HEK293 (cell line): ENCODE data around the gene SETD5.

ENCODE experiments used
- CTCF ChIA-PET: fragments of 350-600 bp; formaldehyde crosslinking; extraction: SDS; loops from one replicate; lab custom pipeline; 2021; ENCODE audit warnings: antibody characterized with exemption; lab: Yijun Ruan, JAX
- POLR2A ChIA-PET: fragments of 300-600 bp; formaldehyde crosslinking; extraction: SDS; loops from one replicate; lab custom pipeline; 2020; ENCODE audit warnings: antibody characterized with exemption, inconsistent platforms; lab: Yijun Ruan, JAX
- H3K27ac ChIP-seq: fragments of 200-500 bp; sonication (Bioruptor generic); 2 replicates; pipeline ENCODE4 v1.5.1; 2014; ENCODE audit warnings: low read depth, low read length, control low read depth, inconsistent platforms; ENCODE audit errors: extremely low read depth
- H3K36me3 ChIP-seq, 2 experiments: fragments of 200-500 bp in 1 of 2; sonication (Bioruptor generic) in 1 of 2; 1 replicate in 1 of 2; 2 replicates in 1 of 2; pipeline ENCODE4 v1.5.1; 2014 to 2017; ENCODE audit warnings: inconsistent platforms in 2 of 2, low read length in 2 of 2; ENCODE audit not compliant: control insufficient read depth in 2 of 2, insufficient read depth in 1 of 2
- H3K4me1 ChIP-seq: fragments of 200-500 bp; sonication (Bioruptor generic); 2 replicates; pipeline ENCODE4 v1.5.1; 2014; ENCODE audit warnings: mild to moderate bottlenecking, low read length, inconsistent platforms; ENCODE audit not compliant: control insufficient read depth, insufficient read depth
- H3K4me3 ChIP-seq: 2 replicates; pipeline ENCODE4 v1.5.1; 2011; ENCODE audit warnings: low read depth, mild to moderate bottlenecking, control low read depth, low read length, moderate library complexity
- H3K9me3 ChIP-seq: fragments of 200-500 bp; sonication (Bioruptor generic); 2 replicates; pipeline ENCODE4 v1.5.1; 2014; ENCODE audit warnings: low read depth, low read length, inconsistent platforms; ENCODE audit not compliant: control insufficient read depth, insufficient read depth
- HOXC10 ChIP-seq: sonication (generic); formaldehyde crosslinking; IDR thresholded peaks from 2 replicates; pipeline ENCODE4 v1.8.1; 2023; ENCODE audit warnings: mild to moderate bottlenecking, missing genetic modification reagents
- IKZF3 ChIP-seq: fragments of 450-650 bp; IDR thresholded peaks from 2 replicates; pipeline ENCODE4 v1.5.0; 2018; ENCODE audit warnings: missing biosample characterization, mild to moderate bottlenecking, missing genetic modification characterization, moderate library complexity
- KLF1 ChIP-seq: fragments of 450-650 bp; formaldehyde crosslinking; IDR thresholded peaks from 2 replicates; pipeline ENCODE4 v1.5.1; 2016; ENCODE audit warnings: missing biosample characterization, missing genetic modification characterization
- KLF9 ChIP-seq: fragments of 450-650 bp; formaldehyde crosslinking; IDR thresholded peaks from 2 replicates; pipeline ENCODE4 v1.5.1; 2016; ENCODE audit warnings: missing biosample characterization, missing genetic modification characterization, low read depth
- PRDM1 ChIP-seq: fragments of 450-650 bp; formaldehyde crosslinking; IDR thresholded peaks from 2 replicates; pipeline ENCODE4; 2016; ENCODE audit warnings: missing biosample characterization, missing genetic modification characterization
- SP3 ChIP-seq: fragments of 450-650 bp; formaldehyde crosslinking; IDR thresholded peaks from 2 replicates; pipeline ENCODE4 v1.5.1; 2016; ENCODE audit warnings: missing biosample characterization, missing genetic modification characterization
- TCF7L2 ChIP-seq: IDR thresholded peaks from 2 replicates; pipeline ENCODE4 v1.6.1; 2011; ENCODE audit warnings: low read depth, mild to moderate bottlenecking, inconsistent platforms, low read length, moderate library complexity, borderline replicate concordance
- WT1 ChIP-seq: fragments of 450-650 bp; formaldehyde crosslinking; IDR thresholded peaks from 2 replicates; pipeline ENCODE4 v1.5.1; 2016; ENCODE audit warnings: missing biosample characterization, missing genetic modification characterization
- ZNF132 ChIP-seq: fragments of 450-650 bp; formaldehyde crosslinking; IDR thresholded peaks from 2 replicates; pipeline ENCODE4 v1.5.1; 2017; ENCODE audit warnings: missing biosample characterization, missing genetic modification characterization, borderline replicate concordance
- ZNF146 ChIP-seq: fragments of 450-650 bp; formaldehyde crosslinking; IDR thresholded peaks from 2 replicates; pipeline ENCODE4 v1.5.1; 2016; ENCODE audit warnings: missing biosample characterization, missing genetic modification characterization
- ZNF16 ChIP-seq: fragments of 450-650 bp; formaldehyde crosslinking; IDR thresholded peaks from 2 replicates; pipeline ENCODE4 v1.5.1; 2016; ENCODE audit warnings: low read depth, missing biosample characterization, missing genetic modification characterization
- ZNF202 ChIP-seq: fragments of 450-650 bp; formaldehyde crosslinking; IDR thresholded peaks from 2 replicates; pipeline ENCODE4 v1.5.1; 2016; ENCODE audit warnings: missing biosample characterization, missing genetic modification characterization, borderline replicate concordance
- ZNF239 ChIP-seq: fragments of 450-650 bp; formaldehyde crosslinking; IDR thresholded peaks from 2 replicates; pipeline ENCODE4 v1.5.1; 2016; ENCODE audit warnings: missing biosample characterization, missing genetic modification characterization
- ZNF354C ChIP-seq: fragments of 450-650 bp; formaldehyde crosslinking; IDR thresholded peaks from 2 replicates; pipeline ENCODE4 v1.5.1; 2016; ENCODE audit warnings: missing biosample characterization, missing genetic modification characterization, low read depth, borderline replicate concordance
- ZNF510 ChIP-seq: fragments of 450-650 bp; formaldehyde crosslinking; IDR thresholded peaks from 2 replicates; pipeline ENCODE4 v1.5.1; 2018; ENCODE audit warnings: mild to moderate bottlenecking, missing genetic modification characterization, missing biosample characterization; ENCODE audit not compliant: insufficient replicate concordance
- ZNF529 ChIP-seq: fragments of 450-650 bp; formaldehyde crosslinking; IDR thresholded peaks from 2 replicates; pipeline ENCODE4 v1.5.1; 2017; ENCODE audit warnings: missing genetic modification characterization, missing biosample characterization; ENCODE audit not compliant: insufficient replicate concordance
- ZNF530 ChIP-seq: fragments of 450-650 bp; formaldehyde crosslinking; IDR thresholded peaks from 2 replicates; pipeline ENCODE4 v1.5.1; 2016; ENCODE audit warnings: low read depth, missing biosample characterization, missing genetic modification characterization
- ZNF561 ChIP-seq: fragments of 450-650 bp; IDR thresholded peaks from 2 replicates; pipeline ENCODE4 v1.5.1; 2018; ENCODE audit warnings: missing biosample characterization, missing genetic modification characterization, borderline replicate concordance
- ZNF654 ChIP-seq: fragments of 450-650 bp; formaldehyde crosslinking; IDR thresholded peaks from 2 replicates; pipeline ENCODE4 v1.5.1; 2016; ENCODE audit warnings: low read depth, missing biosample characterization, missing genetic modification characterization
- ZNF707 ChIP-seq: fragments of 450-650 bp; formaldehyde crosslinking; IDR thresholded peaks from 2 replicates; pipeline ENCODE4 v1.5.1; 2016; ENCODE audit warnings: missing biosample characterization, missing genetic modification characterization
- ZNF830 ChIP-seq: fragments of 450-650 bp; IDR thresholded peaks from 2 replicates; pipeline ENCODE4 v1.5.0; 2018; ENCODE audit warnings: missing biosample characterization, missing genetic modification characterization, low read depth, mild to moderate bottlenecking, moderate library complexity
- ZSCAN30 ChIP-seq: fragments of 450-650 bp; IDR thresholded peaks from 2 replicates; pipeline ENCODE4 v1.5.1; 2018; ENCODE audit warnings: missing biosample characterization, mild to moderate bottlenecking, missing genetic modification characterization, moderate library complexity
- TF ChIP-seq, protein P1 (sequence below): fragments of 450-650 bp; formaldehyde crosslinking; IDR thresholded peaks from 2 replicates; pipeline ENCODE4 v1.5.1; 2016; ENCODE audit warnings: missing biosample characterization, missing genetic modification characterization
- TF ChIP-seq, protein P2 (sequence below): fragments of 450-650 bp; formaldehyde crosslinking; IDR thresholded peaks from 2 replicates; pipeline ENCODE4 v1.5.1; 2017; ENCODE audit warnings: missing biosample characterization, missing genetic modification characterization
- TF ChIP-seq, protein P3 (sequence below): fragments of 450-650 bp; formaldehyde crosslinking; IDR thresholded peaks from 2 replicates; pipeline ENCODE4 v1.5.1; 2016; ENCODE audit warnings: missing biosample characterization, missing genetic modification characterization

The SETD5 gene

DNA sequence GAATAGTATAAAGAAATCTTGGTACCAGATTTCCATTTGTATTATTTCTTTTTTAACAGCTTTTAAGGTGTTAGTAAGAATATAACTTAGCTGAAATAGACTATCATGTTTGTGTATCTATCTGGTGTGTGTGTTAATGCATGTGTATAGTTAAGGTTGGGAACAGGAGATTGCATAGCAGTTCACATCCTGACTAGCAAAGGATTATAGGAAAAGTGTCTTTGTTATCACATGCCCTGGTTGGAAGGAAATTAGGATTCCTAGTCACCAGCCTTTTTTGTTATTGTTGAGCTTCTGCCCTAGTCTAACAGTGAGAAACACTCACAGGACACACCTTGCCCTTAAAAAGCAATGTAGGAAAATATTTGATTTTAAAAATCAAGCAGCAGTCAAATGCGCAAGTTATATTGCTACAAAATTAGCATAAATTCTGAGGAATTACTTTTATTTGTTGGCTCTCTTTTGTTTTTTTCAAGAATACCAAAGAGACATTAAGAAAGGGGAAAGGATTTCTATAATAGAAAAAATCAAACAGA, 58.2 kb downstream of the SETD5 start:
- H3K4me1 ChIP-seq: no peaks in the 10 kb centered on the region
- H3K4me3 ChIP-seq: no peak overlapping the region
- H3K36me3 ChIP-seq: peaks cover 77 to 84% of the 10 kb centered on the region in 2 experiments
- CTCF ChIA-PET: interaction anchor here (1.1 to 1.5 kb wide), 2 partner anchors 30 to 153 kb away, joined by 3 to 4 read pairs; no protein-coding TSS in a partner anchor
- no peaks in the 10 kb centered on the region for H3K9me3 ChIP-seq
- H3K27ac ChIP-seq: no peak overlapping the region
- POLR2A ChIA-PET: no interaction called here
- TF ChIP-seq ZNF530 (tag by site-specific recombination) (no peak), ZNF529 (tag by site-specific recombination) (no peak), ZNF146 (tag by site-specific recombination) (no peak), IKZF3 (tag by site-specific recombination) (no peak), ZNF510 (no peak), WT1 (tag by site-specific recombination) (no peak), KLF1 (no peak), ZSCAN30 (tag by site-specific recombination) (no peak), ZNF132 (no peak), ZNF707 (tag by site-specific recombination) (no peak), ZNF561 (tag by site-specific recombination) (no peak), ZNF830 (tag by site-specific recombination) (no peak), ZNF16 (no peak), TCF7L2 (no peak), ZNF354C (no peak), ZNF239 (tag by site-specific recombination) (no peak), ZNF654 (tag by site-specific recombination) (no peak), HOXC10 (CRISPR knock-in tag) (no peak), ZNF202 (tag by site-specific recombination) (no peak)
- TF ChIP-seq, protein P1, sequence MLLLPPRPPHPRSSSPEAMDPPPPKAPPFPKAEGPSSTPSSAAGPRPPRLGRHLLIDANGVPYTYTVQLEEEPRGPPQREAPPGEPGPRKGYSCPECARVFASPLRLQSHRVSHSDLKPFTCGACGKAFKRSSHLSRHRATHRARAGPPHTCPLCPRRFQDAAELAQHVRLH (tag by site-specific recombination): no peak

DNA sequence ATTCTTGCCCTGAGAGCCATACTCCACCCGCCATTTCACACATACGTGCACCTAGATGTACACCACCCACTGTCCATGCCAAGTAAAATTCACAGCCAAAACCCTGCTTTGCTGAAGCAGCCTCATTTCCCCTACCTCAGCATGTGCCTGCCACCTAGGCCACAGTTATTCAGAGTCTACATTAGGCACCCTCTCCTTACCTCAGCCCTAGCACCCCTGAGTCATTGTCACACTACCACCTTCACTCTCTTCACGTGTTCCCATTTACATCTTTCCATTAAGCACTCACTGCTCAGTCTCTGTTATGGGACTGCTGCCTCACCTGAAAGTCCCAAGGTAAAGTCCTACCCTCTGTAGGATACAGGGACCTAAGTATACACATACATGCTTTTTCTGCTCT, 70.0 kb downstream of the SETD5 start:
- Histone ChIP-seq H3K4me1 (no peaks in the 10 kb centered on the region), H3K9me3 (no peaks in the 10 kb centered on the region), H3K27ac (no peak overlapping the region), H3K36me3 (peaks cover 81 to 99% of the 10 kb centered on the region in 2 experiments), H3K4me3 (no peak overlapping the region)
- ChIA-PET POLR2A (no interaction called here), CTCF (no interaction called here)
- TF ChIP-seq, protein P2, sequence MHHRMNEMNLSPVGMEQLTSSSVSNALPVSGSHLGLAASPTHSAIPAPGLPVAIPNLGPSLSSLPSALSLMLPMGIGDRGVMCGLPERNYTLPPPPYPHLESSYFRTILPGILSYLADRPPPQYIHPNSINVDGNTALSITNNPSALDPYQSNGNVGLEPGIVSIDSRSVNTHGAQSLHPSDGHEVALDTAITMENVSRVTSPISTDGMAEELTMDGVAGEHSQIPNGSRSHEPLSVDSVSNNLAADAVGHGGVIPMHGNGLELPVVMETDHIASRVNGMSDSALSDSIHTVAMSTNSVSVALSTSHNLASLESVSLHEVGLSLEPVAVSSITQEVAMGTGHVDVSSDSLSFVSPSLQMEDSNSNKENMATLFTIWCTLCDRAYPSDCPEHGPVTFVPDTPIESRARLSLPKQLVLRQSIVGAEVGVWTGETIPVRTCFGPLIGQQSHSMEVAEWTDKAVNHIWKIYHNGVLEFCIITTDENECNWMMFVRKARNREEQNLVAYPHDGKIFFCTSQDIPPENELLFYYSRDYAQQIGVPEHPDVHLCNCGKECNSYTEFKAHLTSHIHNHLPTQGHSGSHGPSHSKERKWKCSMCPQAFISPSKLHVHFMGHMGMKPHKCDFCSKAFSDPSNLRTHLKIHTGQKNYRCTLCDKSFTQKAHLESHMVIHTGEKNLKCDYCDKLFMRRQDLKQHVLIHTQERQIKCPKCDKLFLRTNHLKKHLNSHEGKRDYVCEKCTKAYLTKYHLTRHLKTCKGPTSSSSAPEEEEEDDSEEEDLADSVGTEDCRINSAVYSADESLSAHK (tag by site-specific recombination): no peak
- TF ChIP-seq PRDM1 (tag by site-specific recombination) (no peak), SP3 (tag by site-specific recombination) (no peak), KLF9 (tag by site-specific recombination) (no peak)
- TF ChIP-seq, protein P3, sequence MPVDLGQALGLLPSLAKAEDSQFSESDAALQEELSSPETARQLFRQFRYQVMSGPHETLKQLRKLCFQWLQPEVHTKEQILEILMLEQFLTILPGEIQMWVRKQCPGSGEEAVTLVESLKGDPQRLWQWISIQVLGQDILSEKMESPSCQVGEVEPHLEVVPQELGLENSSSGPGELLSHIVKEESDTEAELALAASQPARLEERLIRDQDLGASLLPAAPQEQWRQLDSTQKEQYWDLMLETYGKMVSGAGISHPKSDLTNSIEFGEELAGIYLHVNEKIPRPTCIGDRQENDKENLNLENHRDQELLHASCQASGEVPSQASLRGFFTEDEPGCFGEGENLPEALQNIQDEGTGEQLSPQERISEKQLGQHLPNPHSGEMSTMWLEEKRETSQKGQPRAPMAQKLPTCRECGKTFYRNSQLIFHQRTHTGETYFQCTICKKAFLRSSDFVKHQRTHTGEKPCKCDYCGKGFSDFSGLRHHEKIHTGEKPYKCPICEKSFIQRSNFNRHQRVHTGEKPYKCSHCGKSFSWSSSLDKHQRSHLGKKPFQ (tag by site-specific recombination): no peak
